Aorta (tissue), 5 donors: ENCODE measurements around the gene AKAP12. TPM values are rescaled to one million over a fixed set of nuclear protein-coding genes. Genes with fewer than 3 reads are reported as not detected.

Source experiments
- ATAC-seq: fragments of 200-7000 bp; cut with Tn5 transposase; one replicate; pipeline ENCODE4 v1.9.1; 2022; ENCODE audit warnings: moderate library complexity; ENCODE audit not compliant: low FRiP score
- DNase-seq, 2 donors: peaks; one replicate each; pipeline ENCODE4 v3.0.0-alpha.2; 2020
- H3K27ac ChIP-seq, 2 donors: one replicate each; pipeline ENCODE4 v1.5.1; 2013; ENCODE audit warnings: low read length in 2 of 2, mild to moderate bottlenecking in 2 of 2, moderate library complexity in 2 of 2, control low read depth in 1 of 2, inconsistent platforms in 1 of 2, low read depth in 1 of 2
- H3K27me3 ChIP-seq, 2 donors: one replicate each; pipeline ENCODE4 v1.6.1; 2013; ENCODE audit warnings: control low read depth in 1 of 2, low read length in 1 of 2, mild to moderate bottlenecking in 1 of 2, moderate library complexity in 1 of 2; ENCODE audit not compliant: insufficient read depth in 2 of 2, control insufficient read depth in 1 of 2
- H3K36me3 ChIP-seq, 2 donors: one replicate each; pipeline ENCODE4 v1.6.1; 2013; ENCODE audit warnings: control low read depth in 1 of 2, low read length in 1 of 2, mild to moderate bottlenecking in 1 of 2; ENCODE audit not compliant: insufficient read depth in 2 of 2, control insufficient read depth in 1 of 2
- H3K4me1 ChIP-seq, 2 donors: one replicate each; pipeline ENCODE4 v1.6.1; 2013; ENCODE audit warnings: low read length in 2 of 2, control low read depth in 1 of 2, mild to moderate bottlenecking in 1 of 2, moderate library complexity in 1 of 2; ENCODE audit not compliant: insufficient read depth in 2 of 2, control insufficient read depth in 1 of 2
- H3K4me3 ChIP-seq, 2 donors: one replicate each; pipeline ENCODE4 v1.5.1; 2013; ENCODE audit warnings: low read length in 2 of 2, control low read depth in 1 of 2, mild to moderate bottlenecking in 1 of 2
- H3K9me3 ChIP-seq: one replicate; pipeline ENCODE4 v1.6.1; 2013; ENCODE audit warnings: mild to moderate bottlenecking, low read length; ENCODE audit not compliant: control insufficient read depth
- WGBS, 2 donors: extraction: QIAGEN DNeasy Blood & Tissue Kit; methylation state at CpG; one replicate each; pipeline ENCODE4 v1.1.7; 2013; 5-methylcytosine and 5-hydroxymethylcytosine counted together
- intact Hi-C, 2 donors: fragments of 100-400 bp; cut with DNase I; formaldehyde crosslinking; loops; one replicate each; pipeline versions ENCODE4 v1.14.2 to v1.15.0; 2022
- polyA plus RNA-seq, 2 donors: library from polyadenylated mRNA; stranded (reverse); fragments of 200-250 nt; gene quantifications; one replicate each; pipeline ENCODE4 v1.2.3, GENCODE V29; 2013
- total RNA-seq, 2 donors: library from RNA; stranded (reverse); fragmentation: NEBNext Ultra II Directional; extraction: Animal tissue kit (Norgen Biotek cat#: 25700); gene quantifications; one replicate each; pipeline ENCODE4 v1.2.1, GENCODE V29; 2021
- donor health status: healthy with polysubstance abuse.
- donor health status: Bipolar disorder and iron deficiency.
- donor health status: DM: no; HTN: no; CAD: no.
- donor health status: DM: no; HTN: no; CAD: no.
- donor health status: DM: yes; HTN: yes; CAD: no.

AKAP12 gene
- total and polyA plus RNA-seq, 4 donors = 19.2 to 101 (median 73.5) TPM

DNA sequence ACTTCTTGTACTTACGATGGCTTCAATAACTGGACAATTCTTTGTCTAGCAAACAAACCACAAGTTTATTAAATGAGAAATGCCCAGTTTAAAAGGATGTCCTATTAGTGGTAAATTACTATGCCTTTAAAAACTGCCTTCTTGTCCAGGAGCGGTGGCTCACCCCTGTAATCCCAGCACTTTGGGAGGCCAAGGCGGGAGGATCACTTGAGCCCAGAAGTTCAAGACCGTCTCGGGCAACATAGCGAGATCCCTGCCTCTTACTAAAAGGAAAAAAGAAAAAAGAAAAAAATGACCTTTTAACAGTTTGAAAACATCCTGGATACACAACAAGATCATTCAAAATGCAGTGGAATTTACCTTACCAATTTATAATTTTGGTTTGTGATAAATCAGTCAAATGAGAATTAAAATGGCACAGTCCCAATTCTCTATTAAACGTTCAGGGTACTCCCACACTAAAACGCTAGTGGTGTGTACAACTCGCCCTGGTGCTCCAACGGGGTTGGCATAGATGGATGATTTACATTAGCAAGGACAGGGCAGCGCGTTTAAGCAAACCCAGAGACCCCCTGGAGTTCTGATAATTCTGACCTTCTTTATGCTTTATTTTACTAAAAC lies 149.3 kb downstream of the AKAP12 start:
- Histone ChIP-seq H3K4me3 (peak overlapping the region; percentile 76 to 90), H3K9me3 (no peaks in the 10 kb centered on the region), H3K4me1 (peaks cover 2 to 14% of the 10 kb centered on the region in 2 donors), H3K36me3 (no peaks in the 10 kb centered on the region), H3K27ac (peak overlapping the region; percentile 34 to 71), H3K27me3 (no peaks in the 10 kb centered on the region)
- DNase-seq = no peak
- ATAC-seq = no peak
- intact Hi-C loops = no loop called here
- WGBS, 2 donors = 20 to 24% methylated on average over 12 of the region's 12 CpGs

DNA sequence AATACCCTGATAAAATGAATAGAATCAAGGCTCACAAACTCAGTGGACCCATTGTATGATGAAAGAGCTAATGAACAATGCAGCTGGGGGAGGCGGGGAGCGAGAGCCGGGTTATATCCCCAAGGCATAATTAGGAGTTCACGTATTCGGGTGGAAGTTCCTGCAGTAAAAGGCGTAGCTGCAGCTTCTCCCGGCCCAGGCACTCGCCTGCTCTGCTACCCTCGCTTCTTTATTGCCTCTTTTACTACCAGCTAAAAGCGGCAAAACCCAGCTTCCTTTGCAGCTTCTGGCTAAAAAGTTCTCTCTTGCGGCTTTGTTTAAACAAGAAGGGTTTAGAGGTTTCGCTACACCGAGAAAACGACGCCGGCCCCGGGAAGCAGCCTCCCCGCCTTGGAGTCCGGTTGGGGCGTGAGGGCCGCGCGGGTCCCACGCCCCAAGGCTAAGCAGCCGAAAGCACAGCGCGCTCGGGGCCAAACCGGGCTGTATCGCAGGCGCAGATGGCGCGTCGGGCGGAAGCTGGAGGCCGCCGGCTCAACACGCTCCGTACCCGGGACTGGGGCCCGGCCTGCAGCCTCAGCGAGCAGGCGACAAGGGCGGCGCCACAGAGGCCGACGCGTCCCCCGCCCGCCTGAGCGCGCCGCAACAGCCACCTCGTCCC lies 150.0 kb downstream of the AKAP12 start:
- H3K27me3 ChIP-seq = no peaks in the 10 kb centered on the region
- no peaks in the 10 kb centered on the region for H3K36me3 ChIP-seq
- H3K27ac ChIP-seq = peak overlapping the region; percentile 2 to 81
- H3K9me3 ChIP-seq = no peaks in the 10 kb centered on the region
- ATAC-seq (peak; percentile 43), DNase-seq (peak; percentile 74 to 81)
- 0 to 1% methylated on average over 40 to 54 of the region's 54 CpGs for WGBS, 2 donors
- intact Hi-C loops = loop anchor here in 1 of 2 donors (2.0 kb wide), 1 partner anchor 63 kb away; the partner anchor contains the start of gene RMND1
- H3K4me1 ChIP-seq = peaks cover 2 to 14% of the 10 kb centered on the region in 2 donors
- peak overlapping the region; percentile 76 to 90 for H3K4me3 ChIP-seq

DNA sequence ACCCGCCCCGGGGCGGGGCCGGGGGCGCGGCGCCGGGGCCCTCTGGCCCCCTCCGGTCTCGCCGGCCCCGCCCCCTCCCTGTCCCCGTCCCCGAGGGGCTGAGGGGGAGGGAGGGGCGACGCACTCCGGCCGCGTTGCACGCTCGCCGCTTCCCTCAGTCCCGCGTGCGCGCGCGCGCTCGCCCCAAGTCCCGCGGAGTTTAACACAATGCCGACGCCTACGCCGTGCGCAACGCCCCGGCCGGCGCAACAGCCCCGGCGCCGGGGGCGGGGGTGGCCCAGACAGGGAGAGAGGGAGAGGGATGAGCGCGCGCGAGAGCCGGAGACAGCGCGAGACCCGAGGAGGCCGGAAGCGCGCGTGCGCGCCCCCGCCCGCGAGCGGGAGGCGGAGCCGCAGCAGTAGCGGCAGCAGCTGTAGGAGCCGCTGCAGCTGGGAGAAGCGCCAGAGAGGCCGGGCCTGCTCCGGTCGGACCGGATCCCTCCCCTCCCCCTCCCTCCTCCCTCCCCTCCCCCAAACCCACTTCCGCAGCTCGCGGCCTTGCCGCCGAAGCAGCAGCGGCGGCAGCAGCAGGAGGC lies 150.6 kb downstream of the AKAP12 start:
- Histone ChIP-seq H3K27me3 (no peaks in the 10 kb centered on the region), H3K9me3 (no peaks in the 10 kb centered on the region), H3K4me3 (peak overlapping the region; percentile 95 to 99), H3K4me1 (peaks cover 2 to 14% of the 10 kb centered on the region in 2 donors), H3K27ac (peak overlapping the region; percentile 77 to 94), H3K36me3 (no peaks in the 10 kb centered on the region)
- intact Hi-C loops = loop anchor here in 1 of 2 donors (2.0 kb wide), 1 partner anchor 62 kb away; the partner anchor contains the start of gene RMND1
- 0 to 1% methylated on average over 29 to 79 of the region's 79 CpGs for whole genome bisulfite sequencing, 2 donors
- DNase-seq (peak; percentile 99), ATAC-seq (peak; percentile 97)

DNA sequence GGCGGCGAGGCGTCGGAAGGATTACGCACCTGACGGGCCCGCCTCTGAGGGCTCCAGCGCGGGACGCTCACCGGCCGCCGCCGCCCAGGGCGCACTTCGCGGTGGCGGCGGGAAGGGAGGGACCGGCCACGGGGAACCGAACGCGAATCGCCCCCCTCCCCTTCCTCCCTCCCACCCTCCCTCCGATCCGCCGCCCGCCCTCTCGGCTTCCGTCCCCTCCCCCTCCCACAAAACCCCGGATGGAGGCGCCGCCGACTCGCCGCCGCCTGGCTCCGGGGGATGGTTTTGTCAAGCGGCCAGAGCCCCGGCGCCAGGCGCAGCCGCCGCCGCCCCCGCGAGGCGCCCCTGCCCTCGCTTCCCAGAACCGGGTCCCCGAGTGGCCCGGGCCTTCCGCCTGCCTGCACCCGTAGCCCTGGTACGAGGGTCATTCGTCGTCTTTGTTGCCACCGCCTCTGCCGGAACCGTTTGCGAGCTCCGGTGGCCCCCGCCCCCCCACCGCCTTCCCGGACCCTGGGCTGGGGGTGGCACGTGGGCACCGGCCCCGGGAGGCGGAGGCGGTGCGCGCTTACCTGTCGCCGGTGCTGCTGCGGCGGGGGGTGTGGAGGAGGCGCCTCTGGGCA lies 151.2 kb downstream of the AKAP12 start:
- Histone ChIP-seq H3K4me3 (peak overlapping the region; percentile 95 to 99), H3K9me3 (no peaks in the 10 kb centered on the region), H3K4me1 (peaks cover 2 to 15% of the 10 kb centered on the region in 2 donors), H3K36me3 (no peaks in the 10 kb centered on the region), H3K27me3 (no peaks in the 10 kb centered on the region), H3K27ac (peak overlapping the region; percentile 98)
- WGBS, 2 donors = 1 to 2% methylated on average over 37 to 77 of the region's 78 CpGs
- ATAC-seq = peak; percentile 60
- intact Hi-C loops = loop anchor here in 1 of 2 donors (2.0 kb wide), 1 partner anchor 62 kb away; the partner anchor contains the start of gene RMND1
- DNase-seq = peak; percentile 86 to 96

- 1 to 2% methylated on average over 38 to 57 of the region's 57 CpGs for WGBS, 2 donors
- Histone ChIP-seq H3K9me3 (no peaks in the 10 kb centered on the region), H3K27me3 (no peaks in the 10 kb centered on the region), H3K4me3 (peak within 1 kb of the TSS; percentile 95 to 99), H3K4me1 (peaks cover 2 to 15% of the 10 kb centered on the region in 2 donors), H3K27ac (peak within 1 kb of the TSS; percentile 98), H3K36me3 (no peaks in the 10 kb centered on the region)
- ATAC-seq (peak; percentile 2), DNase-seq (peak; percentile 80 to 90)
- intact Hi-C loops = loop anchor here in 1 of 2 donors (2.0 kb wide), 1 partner anchor 61 kb away; the partner anchor contains the start of gene RMND1
These were observed 152.0 kb downstream of the AKAP12 start, which contains the start of gene ZBTB2 for GRCh38 chr6:151391471-151392413. Gene ZBTB2, minus strand, starts transcription at chr6:151391559. Its CDS starts 17,922 bp downstream, at chr6:151373637.

GRCh38 chr6:151392427-151392826 lies 152.7 kb downstream of the AKAP12 start:
- ATAC-seq = no peak
- no peak for DNase-seq
- no peaks in the 10 kb centered on the region for H3K36me3 ChIP-seq
- 1% methylated on average over 3 of the region's 3 CpGs for WGBS, 2 donors
- no peak overlapping the region for H3K27ac ChIP-seq
- no peaks in the 10 kb centered on the region for H3K27me3 ChIP-seq
- H3K4me3 ChIP-seq = peak overlapping the region in 1 of 2 donors; percentile 99
- intact Hi-C loops = no loop called here
- no peaks in the 10 kb centered on the region for H3K9me3 ChIP-seq
- peaks cover 2 to 18% of the 10 kb centered on the region in 2 donors for H3K4me1 ChIP-seq

DNA sequence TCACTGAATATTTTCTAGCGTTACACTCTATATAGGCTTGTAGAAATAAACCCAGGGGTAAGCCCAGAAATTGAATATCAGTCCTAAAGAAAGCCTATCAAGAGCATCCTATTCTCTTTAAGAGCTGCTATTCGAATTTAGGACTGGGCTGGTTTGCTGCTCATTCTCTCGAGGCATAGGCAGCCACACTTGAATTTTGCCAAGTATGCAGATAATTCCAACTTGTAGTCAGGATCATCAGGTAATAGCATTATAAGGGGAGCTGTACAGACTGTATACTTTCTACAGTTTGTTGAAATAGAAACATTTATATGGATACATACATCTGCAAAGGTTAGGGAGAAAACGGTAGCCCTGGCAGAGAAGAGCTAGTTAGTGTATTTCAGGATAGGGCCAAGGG lies 153.6 kb downstream of the AKAP12 start:
- no peaks in the 10 kb centered on the region for H3K36me3 ChIP-seq
- H3K4me1 ChIP-seq = peaks cover 2 to 18% of the 10 kb centered on the region in 2 donors
- H3K27ac ChIP-seq = no peak overlapping the region
- no peaks in the 10 kb centered on the region for H3K9me3 ChIP-seq
- WGBS, 2 donors = 22 to 25% methylated on average over 4 of the region's 4 CpGs
- ATAC-seq (no peak), DNase-seq (no peak)
- intact Hi-C loops = no loop called here
- H3K27me3 ChIP-seq = no peaks in the 10 kb centered on the region
- H3K4me3 ChIP-seq = no peak overlapping the region
